ENCODE results near the gene NEUROG1.
A peak's percentile ranks its signal among the peaks of the same experiment; 100 is the strongest.

Gene NEUROG1, protein sequence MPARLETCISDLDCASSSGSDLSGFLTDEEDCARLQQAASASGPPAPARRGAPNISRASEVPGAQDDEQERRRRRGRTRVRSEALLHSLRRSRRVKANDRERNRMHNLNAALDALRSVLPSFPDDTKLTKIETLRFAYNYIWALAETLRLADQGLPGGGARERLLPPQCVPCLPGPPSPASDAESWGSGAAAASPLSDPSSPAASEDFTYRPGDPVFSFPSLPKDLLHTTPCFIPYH

DNA sequence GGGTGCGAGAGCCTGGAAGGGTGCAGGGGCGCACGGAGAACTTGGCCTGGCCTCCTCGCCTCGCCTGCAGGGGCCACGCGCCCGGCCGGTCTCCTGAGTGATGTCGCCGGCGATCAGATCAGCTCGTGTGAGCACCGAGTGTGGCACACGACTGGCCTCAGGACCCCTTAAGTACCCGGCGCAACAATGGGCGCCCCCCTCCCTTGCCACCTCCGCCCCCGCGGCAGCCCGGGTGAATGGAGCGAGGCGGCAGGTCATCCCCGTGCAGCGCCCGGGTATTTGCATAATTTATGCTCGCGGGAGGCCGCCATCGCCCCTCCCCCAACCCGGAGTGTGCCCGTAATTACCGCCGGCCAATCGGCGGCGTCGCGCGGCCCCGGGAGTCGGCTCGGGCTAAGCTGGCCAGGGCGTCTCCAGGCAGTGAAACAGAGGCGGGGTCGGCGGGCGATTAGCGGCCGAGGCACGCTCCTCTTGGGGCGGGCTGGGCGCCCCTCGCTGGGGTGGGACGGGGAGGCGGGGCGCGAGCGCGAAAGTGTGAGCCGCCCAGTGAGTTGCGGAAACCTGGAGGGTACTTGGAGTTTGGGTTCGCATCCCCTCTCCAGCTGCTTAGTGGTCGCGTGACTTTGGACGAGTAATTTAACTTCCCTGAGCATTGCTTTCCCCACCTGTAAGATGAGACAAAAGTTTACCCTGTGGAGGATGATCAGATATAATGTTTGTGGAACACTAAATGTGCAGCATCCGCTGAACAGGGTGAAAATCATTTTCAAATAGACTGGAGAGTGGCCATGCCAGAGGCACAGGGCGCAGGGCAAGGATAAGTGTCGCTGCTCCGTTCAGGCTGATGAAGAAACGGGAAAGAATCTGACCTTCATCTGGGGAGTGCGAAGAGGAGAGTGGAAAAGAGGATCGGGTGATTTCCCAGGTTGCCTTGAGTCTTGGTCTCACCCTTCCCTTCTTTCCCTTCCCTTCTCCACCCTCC is at the start of gene NEUROG1:
Gene NEUROG1, minus strand, starts transcription at position 145 of the 982 bp plus-strand sequence. CDS start 274 bp downstream, outside the sequence.
- peak; percentile 4 for DNase-seq (ENCODE audit: low read depth)

GRCh38 chr5:135584918-135585317 is 49.2 kb upstream of the NEUROG1 start:
- DNase-seq (ENCODE audit: low read depth): no peak

GRCh38 chr5:135584276-135584675 is 48.5 kb upstream of the NEUROG1 start:
- no peak for DNase-seq (ENCODE audit: low read depth)

GRCh38 chr5:135582099-135582781 is 46.5 kb upstream of the NEUROG1 start:
- DNase-seq (ENCODE audit: low read depth): no peak

GRCh38 chr5:135578685-135579341 is 43.0 kb upstream of the NEUROG1 start, which contains the start of gene CXCL14:
Gene CXCL14 (minus strand): TSS chr5:135578991. CDS start chr5:135578778, 213 bp downstream.
- DNase-seq (ENCODE audit: low read depth): peak; percentile 19

- DNase-seq (ENCODE audit: low read depth): no peak
Measured at GRCh38 chr5:135578305-135578684, 42.5 kb upstream of the NEUROG1 start.

- DNase-seq (ENCODE audit: low read depth): no peak
Measured at GRCh38 chr5:135577421-135577820, 41.7 kb upstream of the NEUROG1 start.

GRCh38 chr5:135576075-135576599 is 40.4 kb upstream of the NEUROG1 start:
- DNase-seq (ENCODE audit: low read depth): no peak

DNA sequence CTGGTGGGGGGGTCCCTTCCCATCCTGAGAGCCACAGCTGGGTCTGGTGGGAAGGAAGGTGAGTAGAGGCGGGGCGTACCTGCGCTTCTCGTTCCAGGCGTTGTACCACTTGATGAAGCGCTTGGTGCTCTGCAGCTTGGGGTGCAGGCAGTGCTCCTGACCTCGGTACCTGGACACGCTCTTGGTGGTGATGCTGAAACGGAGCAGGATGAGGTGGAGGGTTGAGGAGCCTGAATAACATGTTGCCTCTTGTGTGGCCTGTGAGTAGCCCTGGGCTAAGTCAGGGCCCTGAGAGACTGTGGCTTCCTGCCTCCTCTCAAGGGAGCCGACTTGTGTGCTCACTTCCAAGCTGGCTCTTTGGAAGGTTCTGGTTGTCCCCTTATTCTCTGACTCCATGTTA is 38.7 kb upstream of the NEUROG1 start:
- no peak for DNase-seq (ENCODE audit: low read depth)

DNA sequence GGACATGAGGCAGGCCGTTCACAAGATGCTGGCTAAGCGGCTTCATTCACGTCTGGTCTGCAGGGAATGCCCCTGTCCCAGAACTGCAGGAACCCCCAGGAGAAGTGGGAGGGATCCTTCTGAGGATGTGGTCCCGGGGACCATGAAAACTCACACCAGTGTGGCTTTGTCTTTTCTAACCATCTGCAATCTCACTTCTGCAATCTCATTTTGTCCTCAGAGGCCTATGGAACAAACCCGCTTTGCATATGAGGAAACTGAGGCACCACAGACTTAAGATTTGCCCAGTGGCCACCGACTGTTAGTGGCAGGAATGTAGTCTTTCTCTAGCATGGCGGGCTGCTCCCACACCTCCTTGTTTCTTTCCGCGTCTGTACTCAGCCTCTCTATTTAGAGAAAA is 36.1 kb upstream of the NEUROG1 start:
- no peak for DNase-seq (ENCODE audit: low read depth)

DNA sequence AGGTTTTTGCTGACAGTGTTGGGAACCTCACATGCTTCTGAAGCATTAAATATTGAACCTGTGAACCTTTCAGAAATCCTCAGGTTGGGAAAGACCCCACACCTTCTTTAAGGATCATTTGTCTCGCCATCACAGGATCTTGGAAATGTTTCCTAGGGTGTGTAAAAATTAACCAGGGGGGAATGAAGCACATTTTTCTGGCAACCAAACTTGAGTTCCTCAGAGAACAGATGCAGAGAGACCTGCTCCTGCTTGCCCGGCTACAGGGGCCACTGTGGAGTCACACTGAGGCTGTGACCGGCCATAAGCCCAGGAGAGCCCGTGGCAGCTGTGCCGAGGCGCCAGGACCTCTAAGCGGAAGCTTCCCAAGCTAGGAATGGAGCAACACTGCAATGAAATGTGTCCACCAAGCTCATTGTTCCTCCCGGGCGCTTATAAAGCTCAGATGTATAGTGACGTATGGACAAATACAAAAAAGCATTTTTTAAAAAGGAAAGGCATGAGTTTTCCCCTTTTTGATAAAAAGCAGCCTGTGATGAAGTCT is 35.4 kb upstream of the NEUROG1 start:
- no peak for DNase-seq (ENCODE audit: low read depth)

- no peak for DNase-seq (ENCODE audit: low read depth)
Measured at GRCh38 chr5:135570453-135570764, 34.6 kb upstream of the NEUROG1 start.

DNA sequence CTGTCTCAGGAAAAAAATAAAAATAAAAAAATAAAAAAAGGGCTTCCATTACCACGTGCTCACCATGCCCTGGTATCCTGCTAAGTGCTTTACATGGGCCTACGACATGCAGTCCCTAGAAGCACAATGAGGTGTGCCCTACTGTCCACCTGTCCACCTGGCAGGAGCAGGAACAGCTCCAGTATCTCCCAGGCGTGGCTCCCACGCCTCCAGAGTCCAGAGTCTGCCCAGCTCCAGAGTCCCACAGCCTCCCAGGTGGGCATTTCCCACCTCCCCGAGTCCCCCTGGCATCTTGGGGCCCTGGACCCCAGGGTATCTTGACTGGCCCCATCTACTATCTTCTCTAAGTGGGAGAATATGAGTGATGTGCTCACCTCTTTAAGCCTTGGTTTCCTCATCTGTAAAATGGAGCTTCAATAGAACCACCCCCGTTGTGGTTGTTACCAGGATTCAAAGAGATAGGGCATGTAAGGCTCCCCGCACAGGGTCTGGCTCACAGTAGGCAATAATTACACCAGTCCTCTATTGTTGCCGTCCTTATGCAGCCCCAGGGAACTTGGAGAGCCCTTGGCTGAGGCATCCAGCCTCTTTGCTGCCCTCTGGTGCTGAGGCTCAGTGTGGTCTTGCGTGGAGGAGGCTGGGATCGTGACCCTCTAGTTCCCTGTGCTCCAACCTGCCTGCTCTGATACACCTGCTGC is 34.1 kb upstream of the NEUROG1 start:
- DNase-seq (ENCODE audit: low read depth): no peak

DNA sequence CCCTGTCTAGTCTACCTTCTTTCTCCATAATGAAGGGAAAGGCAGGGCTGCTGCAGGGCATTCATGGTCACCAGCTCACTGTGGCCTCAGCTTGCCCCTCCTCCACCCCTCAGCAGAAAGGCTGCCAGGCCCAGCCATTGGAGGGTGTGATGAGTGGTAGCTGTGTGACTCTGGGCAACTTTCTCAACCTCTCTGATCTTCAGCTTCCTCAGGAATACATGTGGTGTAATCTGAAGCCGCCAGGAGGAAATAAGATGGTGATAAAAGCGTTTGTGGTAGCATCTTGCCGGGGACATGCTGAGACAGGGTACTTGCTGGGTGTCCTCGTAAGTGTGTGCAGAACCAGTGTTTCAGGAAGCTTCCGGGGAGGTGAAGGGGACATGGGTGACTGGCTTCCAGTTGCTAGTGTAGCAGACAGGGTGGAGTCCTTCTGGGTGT is 33.2 kb upstream of the NEUROG1 start:
- DNase-seq (ENCODE audit: low read depth): no peak

- DNase-seq (ENCODE audit: low read depth): no peak
Measured at GRCh38 chr5:135568246-135568645, 32.5 kb upstream of the NEUROG1 start.

DNA sequence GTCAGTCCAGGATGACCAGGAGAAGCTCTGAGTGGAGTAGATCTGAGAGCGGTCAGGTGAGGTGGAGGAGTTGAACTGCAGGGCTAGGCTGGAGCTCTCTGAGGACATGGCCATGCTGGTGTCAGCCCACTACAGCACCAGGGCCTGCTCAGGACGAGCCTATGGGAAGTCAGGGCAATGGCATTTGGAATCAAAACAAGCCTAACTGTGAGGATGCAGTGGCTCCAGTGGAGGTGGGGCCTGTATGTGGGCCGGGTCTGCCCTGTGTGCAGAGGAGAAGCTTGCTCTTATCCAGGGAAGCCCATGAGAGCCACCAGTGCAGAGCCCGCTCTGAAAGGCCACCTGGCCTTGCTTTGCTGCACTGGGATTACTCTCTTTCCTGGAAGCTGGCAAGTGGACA is 31.9 kb upstream of the NEUROG1 start:
- no peak for DNase-seq (ENCODE audit: low read depth)

- DNase-seq (ENCODE audit: low read depth): no peak
Measured at GRCh38 chr5:135566422-135567400, 30.9 kb upstream of the NEUROG1 start.

DNA sequence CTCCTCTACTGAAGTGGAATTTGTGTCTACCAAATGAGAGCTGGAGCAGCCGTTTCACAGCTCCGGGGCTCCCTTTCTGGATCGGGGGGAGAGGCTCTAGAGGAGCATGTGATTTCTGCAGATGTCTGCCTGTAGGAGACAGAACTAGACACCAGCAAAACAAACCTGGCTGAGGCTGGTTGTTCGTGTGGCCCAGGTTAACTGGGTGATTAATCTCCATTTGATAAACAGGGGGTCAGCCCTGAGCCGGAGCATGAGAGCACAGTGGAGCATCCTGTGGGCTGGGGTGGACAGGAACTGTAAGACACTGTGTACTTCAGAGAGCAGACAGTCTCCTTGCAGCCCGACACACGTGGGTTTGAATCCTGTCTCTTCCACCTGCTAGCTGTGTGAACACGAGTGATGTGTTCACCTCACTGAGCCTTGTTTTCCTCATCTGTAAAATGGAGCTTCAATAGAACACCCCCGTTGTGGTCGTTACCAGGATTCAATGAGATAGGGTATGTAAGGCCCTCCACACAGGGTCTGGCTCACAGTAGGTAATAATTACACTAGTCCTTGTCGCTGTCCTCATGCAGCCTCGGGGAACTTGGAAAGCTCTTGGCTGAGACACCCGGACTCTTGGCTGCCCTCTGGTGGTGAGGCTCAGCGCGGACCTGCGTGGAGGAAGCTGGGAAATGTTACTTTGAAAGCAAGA is 30.1 kb upstream of the NEUROG1 start:
- peak; percentile 60 for DNase-seq (ENCODE audit: low read depth)

- DNase-seq (ENCODE audit: low read depth): no peak
Measured at GRCh38 chr5:135565266-135565665, 29.5 kb upstream of the NEUROG1 start.

Measured in activated T-cell treated with anti-CD3 and anti-CD28 coated beads for 48 hours (primary cell).